Gastrocnemius medialis (tissue), 4 donors: ENCODE measurements around the gene TRIM29.

ENCODE experiments used
- CTCF ChIP-seq, 5 experiments: fragments of 450-650 bp in 3 of 5; fragments of 200-600 bp in 2 of 5; sonication (generic) in 2 of 5; IDR thresholded peaks in 4 of 5; conservative IDR thresholded peaks in 1 of 5; 1 replicate in 4 of 5; 2 replicates in 1 of 5; pipeline ENCODE4 v1.5.1; 2016 to 2019; ENCODE audit warnings: antibody characterized with exemption in 5 of 5, mild to moderate bottlenecking in 3 of 5, moderate library complexity in 3 of 5
- POLR2A ChIP-seq, 2 donors: fragments of 450-650 bp; IDR thresholded peaks; one replicate each; pipeline ENCODE4 v1.6.1; 2017; ENCODE audit warnings: antibody characterized with exemption in 2 of 2, mild to moderate bottlenecking in 2 of 2, moderate library complexity in 2 of 2

- TF ChIP-seq CTCF (IDR thresholded peaks at IDR 0.05 in 4 of 5, conservative IDR thresholded peaks at IDR 0.05 in 1 of 5), result no peak
- TF ChIP-seq POLR2A (IDR thresholded peaks at IDR 0.05), result no peak
Measured at GRCh38 chr11:120182372-120182771, 44.5 kb upstream of the TRIM29 start.
